GM12878 (cell line): ENCODE measurements around the gene PCDHGB1. TPM values are rescaled to one million over a fixed set of nuclear protein-coding genes. Genes with fewer than 3 reads are reported as not detected.

Experiments
- ATAC-seq: fragments of 200-7000 bp; cut with Tn5 transposase; 3 replicates; pipeline ENCODE4 v1.9.1; 2020; ENCODE audit warnings: mild to moderate bottlenecking, moderate library complexity
- BruUV-seq: library from RNA; stranded (reverse); fragments of 400-500 nt; replicated peaks from 2 replicates; lab custom pipeline; 2021; lab: Mats Ljungman, UMichigan
- CTCF ChIA-PET: fragments of 300-600 bp; sonication (Branson Sonifier 250); formaldehyde crosslinking; extraction: SDS; loops from one replicate; lab custom pipeline; 2021; ENCODE audit warnings: inconsistent platforms; lab: Yijun Ruan, JAX
- POLR2A ChIA-PET: fragments of 350-600 bp; formaldehyde crosslinking; extraction: SDS; loops from one replicate; lab custom pipeline; 2021; ENCODE audit warnings: inconsistent platforms; lab: Charles Lee
- RAD21 ChIA-PET: fragments of 300-600 bp; sonication (Branson Sonifier 250); formaldehyde crosslinking; loops from one replicate; lab custom pipeline; 2023; ENCODE audit warnings: antibody characterized with exemption; ENCODE audit not compliant: unreplicated experiment; lab: Charles Lee
- SMC1A ChIA-PET: fragments of 300-600 bp; sonication (Branson Sonifier 250); formaldehyde crosslinking; loops from one replicate; lab custom pipeline; 2023; ENCODE audit not compliant: unreplicated experiment, uncharacterized antibody; lab: Charles Lee
- DNase-seq: peaks from one replicate; pipeline ENCODE4 v3.0.0-alpha.2; 2011; ENCODE audit warnings: low read depth, low spot score
- FAIRE-seq: peaks from 3 replicates; lab custom pipeline; 2011; peaks lifted over from hg19 to GRCh38; lab: Jason Lieb, UNC
- H2AFZ ChIP-seq: 2 replicates; pipeline ENCODE4 v1.6.0; 2011; ENCODE audit warnings: low read depth, low read length, control low read depth; ENCODE audit not compliant: control insufficient read depth
- H3K27ac ChIP-seq: 2 replicates; pipeline ENCODE4 v1.5.1; 2011; ENCODE audit warnings: control low read depth; ENCODE audit not compliant: control insufficient read depth, insufficient read depth
- H3K27me3 ChIP-seq, 2 experiments: replicated peaks in 1 of 2; 2 replicates each; pipeline versions ENCODE4 v1.6.0 to v1.6.1; 2011; ENCODE audit warnings: low read length in 1 of 2; ENCODE audit not compliant: control insufficient read depth in 2 of 2, insufficient read depth in 2 of 2
- H3K36me3 ChIP-seq, 2 experiments: 2 replicates each; pipeline ENCODE4 v1.5.1; 2011; ENCODE audit warnings: low read length in 1 of 2; ENCODE audit not compliant: control insufficient read depth in 2 of 2, insufficient read depth in 2 of 2
- H3K4me1 ChIP-seq: 2 replicates; pipeline ENCODE4 v1.6.1; 2011; ENCODE audit warnings: mild to moderate bottlenecking, low read length, moderate library complexity, mixed read lengths; ENCODE audit not compliant: control insufficient read depth, insufficient read depth
- H3K4me2 ChIP-seq: 2 replicates; pipeline ENCODE4 v1.6.0; 2011; ENCODE audit warnings: control low read depth; ENCODE audit not compliant: control insufficient read depth, insufficient read depth
- H3K4me3 ChIP-seq: fragments of 200-600 bp; sonication (generic); 2 replicates; pipeline ENCODE4 v1.5.1; 2016
- H3K79me2 ChIP-seq: 2 replicates; pipeline ENCODE4 v1.6.0; 2011; ENCODE audit warnings: low read length; ENCODE audit not compliant: control insufficient read depth, insufficient read depth
- H3K9ac ChIP-seq: 2 replicates; pipeline ENCODE4 v1.8.0; 2011; ENCODE audit warnings: low read length, control low read depth, mixed read lengths; ENCODE audit not compliant: control insufficient read depth, insufficient read depth
- H3K9me3 ChIP-seq: replicated peaks from 3 replicates; pipeline ENCODE4 v1.5.1; 2011; ENCODE audit warnings: mild to moderate bottlenecking, low read length; ENCODE audit not compliant: control insufficient read depth, insufficient read depth
- H4K20me1 ChIP-seq: 2 replicates; pipeline ENCODE4 v1.6.0; 2011; ENCODE audit not compliant: control insufficient read depth, insufficient read depth
- BCL11A ChIP-seq: IDR thresholded peaks from 2 replicates; pipeline ENCODE4 v1.6.1; 2011; ENCODE audit warnings: low read depth, low read length
- FOXM1 ChIP-seq: IDR thresholded peaks from 2 replicates; pipeline ENCODE4 v1.6.1; 2012; ENCODE audit warnings: low read depth, mild to moderate bottlenecking, inconsistent platforms, low read length, moderate library complexity
- IKZF1 ChIP-seq: fragments of 450-650 bp; conservative IDR thresholded peaks from 2 replicates; pipeline ENCODE4 v1.6.1; 2017; ENCODE audit warnings: antibody characterized with exemption, mild to moderate bottlenecking
- JUND ChIP-seq: IDR thresholded peaks from 2 replicates; pipeline ENCODE4 v1.6.1; 2012; ENCODE audit warnings: low read depth, mild to moderate bottlenecking, low read length, improper control_type of control experiment, moderate library complexity
- MEF2B ChIP-seq: fragments of 450-650 bp; IDR thresholded peaks from 2 replicates; pipeline ENCODE4 v1.6.1; 2018; ENCODE audit warnings: mild to moderate bottlenecking, moderate library complexity; ENCODE audit not compliant: partially characterized antibody, poor library complexity, severe bottlenecking
- NR2C1 ChIP-seq: fragments of 450-650 bp; IDR thresholded peaks from 2 replicates; pipeline ENCODE4 v1.6.1; 2017; ENCODE audit warnings: antibody characterized with exemption, mild to moderate bottlenecking, moderate library complexity
- POLR2A ChIP-seq: IDR thresholded peaks from 2 replicates; pipeline ENCODE4 v1.6.1; 2011; ENCODE audit warnings: low read depth, mild to moderate bottlenecking, low read length
- SMAD5 ChIP-seq: IDR thresholded peaks from 2 replicates; pipeline ENCODE4 v1.6.1; 2016; ENCODE audit warnings: antibody characterized with exemption, low read depth
- SP1 ChIP-seq: IDR thresholded peaks from one replicate; pipeline ENCODE4 v1.6.1; 2011; ENCODE audit warnings: low read depth, low read length
- TAF1 ChIP-seq: IDR thresholded peaks from 2 replicates; pipeline ENCODE4 v1.6.1; 2011; ENCODE audit warnings: mild to moderate bottlenecking, low read depth, low read length, borderline replicate concordance
- ZBTB40 ChIP-seq: fragments of 450-650 bp; IDR thresholded peaks from 2 replicates; pipeline ENCODE4 v1.6.1; 2016; ENCODE audit warnings: mild to moderate bottlenecking, moderate library complexity, borderline replicate concordance
- ZZZ3 ChIP-seq: IDR thresholded peaks from 2 replicates; pipeline ENCODE4 v1.6.1; 2011; ENCODE audit warnings: low read depth; ENCODE audit not compliant: control insufficient read depth, insufficient read length
- whole genome bisulfite sequencing: methylation state at CpG from one replicate; pipeline ENCODE4 v1.1.6; 2016; ENCODE audit warnings: low lambda C conversion rate; ENCODE audit not compliant: insufficient replicate concordance, insufficient coverage; ENCODE audit errors: missing lambda C conversion rate; 5-methylcytosine and 5-hydroxymethylcytosine counted together
- in situ Hi-C: fragments of 300-500 bp; cut with MboI; formaldehyde crosslinking; loops from 9 replicates; pipeline ENCODE4 v1.14.3; 2018; ENCODE audit warnings: mixed read lengths
- intact Hi-C: fragments of 100-400 bp; cut with micrococcal nuclease; formaldehyde crosslinking; loops from one replicate; pipeline ENCODE4 v1.14.2; 2022; ENCODE audit not compliant: unreplicated experiment
- polyA plus RNA-seq, 11 experiments: library from polyadenylated mRNA; depleted of rRNA in 4 of 11; unstranded in 6 of 11; stranded (reverse) in 5 of 11; fragments of >200 nt; fragmentation: Nextera tagmentation in 4 of 11; fragmentation: Illumina TruSeq in 1 of 11; extraction: Ambion mirVana in 4 of 11; extraction: Trizol in 1 of 11; gene quantifications; 1 replicate in 1 of 11; 2 replicates in 10 of 11; pipeline versions ENCODE4 v1.2.1 to v1.2.3, GENCODE V29; 2011 to 2016; ENCODE audit warnings: inconsistent platforms in 2 of 11, missing spikeins in 2 of 11, low read depth in 1 of 11
- total RNA-seq, 4 experiments: library from RNA; depleted of rRNA in 3 of 4; stranded (reverse); fragments of >200 nt in 3 of 4; fragmentation: Illumina TruSeq in 1 of 4; extraction: Trizol in 1 of 4; gene quantifications; 2 replicates each; pipeline versions ENCODE4 v1.2.1 to v1.2.3, GENCODE V29; 2013 to 2021
- TF ChIP-seq, protein P1 (sequence below): IDR thresholded peaks from 2 replicates; pipeline ENCODE4 v1.6.1; 2011; ENCODE audit warnings: low read depth, mild to moderate bottlenecking, low read length, moderate library complexity, borderline replicate concordance; ENCODE audit errors: extremely low read depth

The PCDHGB1 gene
- total and polyA plus RNA-seq, 10 of the 15 experiments (the other 5 are each of a cell fraction or from before 2014, with no cell fraction given): 0.04 to 0.40 (median 0.08) TPM; not detected in 2

DNA sequence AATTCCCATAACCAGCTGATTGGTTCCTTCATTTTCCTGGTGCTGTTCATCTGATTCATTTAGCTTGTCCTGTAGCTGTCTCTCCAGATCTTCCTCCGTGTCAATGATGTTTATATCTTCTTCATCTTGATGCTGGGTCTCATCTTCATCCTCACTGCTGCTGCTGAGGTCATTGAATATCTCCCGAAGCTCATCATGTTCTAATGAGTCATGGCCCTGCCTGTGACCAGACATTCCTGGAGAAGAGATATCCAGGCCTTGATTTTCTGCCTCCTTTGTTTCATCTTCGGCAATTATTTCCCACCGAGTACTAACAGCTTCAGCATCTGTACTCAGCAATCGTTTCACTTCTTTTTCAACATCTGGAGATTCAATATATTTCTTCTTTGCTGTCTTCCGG, 30.7 kb upstream of the PCDHGB1 start (continued):
- TF ChIP-seq JUND: no peak

GRCh38 chr5:141319699-141320098, 30.2 kb upstream of the PCDHGB1 start:
- ATAC-seq: no peak
- H3K9me3 ChIP-seq: peaks cover 29% of the 10 kb centered on the region
- in situ Hi-C loops: loop anchor here (10.0 kb wide), 1 partner anchor 245 kb away; no protein-coding TSS in a partner anchor

More at GRCh38 chr5:141319699-141320098, 30.2 kb upstream of the PCDHGB1 start:
- SMC1A ChIA-PET: interaction anchor here (0.9 to 1.8 kb wide), 6 partner anchors 9 to 209 kb away, joined by 3 to 12 read pairs (median 4); partner anchors contain the start of gene PCDHGA11
- BruUV-seq: no TSS peak
- intact Hi-C loops: loop anchor here (2.0 kb wide), 2 partner anchors 93 to 245 kb away; partner anchors contain the start of gene PCDHGA10
- Histone ChIP-seq H3K4me1 (no peaks in the 10 kb centered on the region), H3K9ac (no peak overlapping the region)
- FAIRE-seq (no peak), DNase-seq (no peak)
- 61% methylated on average over 5 of the region's 5 CpGs for WGBS
- TF ChIP-seq, protein P1, sequence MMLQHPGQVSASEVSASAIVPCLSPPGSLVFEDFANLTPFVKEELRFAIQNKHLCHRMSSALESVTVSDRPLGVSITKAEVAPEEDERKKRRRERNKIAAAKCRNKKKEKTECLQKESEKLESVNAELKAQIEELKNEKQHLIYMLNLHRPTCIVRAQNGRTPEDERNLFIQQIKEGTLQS: no peak
- TF ChIP-seq SMAD5 (0 out of 2 replicates have a peak, but pooled peaks have one; percentile 30), BCL11A (no peak), ZZZ3 (no peak), MEF2B (no peak), POLR2A (peak; percentile 54; the same call in 1 of the 2 replicates), TAF1 (no peak), SP1 (no peak), ZBTB40 (no peak), FOXM1 (no peak), IKZF1 (no peak), NR2C1 (no peak)
- TF ChIP-seq, all 136 proteins: peak for 2
- Histone ChIP-seq H3K4me2 (peak overlapping the region; percentile 68; the same call in 1 of the 2 replicates), H4K20me1 (no peaks in the 10 kb centered on the region), H3K79me2 (peaks cover 23% of the 10 kb centered on the region), H2AFZ (no peak overlapping the region), H3K36me3 (0 out of 4 replicates have a peak, but pooled peaks cover 0 to 4% of the 10 kb centered on the region in 2 experiments), H3K27me3 (no peaks in the 10 kb centered on the region), H3K27ac (no peak overlapping the region), H3K4me3 (peak overlapping the region; percentile 81)
- ChIA-PET CTCF (interaction anchor here (0.7 to 3.1 kb wide), 28 partner anchors 11 to 273 kb away, joined by 3 to 21 read pairs (median 5); partner anchors contain the start of genes PCDHB13, PCDHGA1, PCDHGA10 and PCDHGA11), RAD21 (interaction anchor here (1.0 to 2.7 kb wide), 4 partner anchors 50 to 244 kb away, joined by 3 to 17 read pairs (median 9); partner anchors contain the start of genes PCDHGB3 and PCDHGB7), POLR2A (interaction anchor here (1.2 to 1.6 kb wide), 2 partner anchors 15 to 51 kb away, joined by 6 to 7 read pairs; partner anchors contain the start of gene PCDHGB3)
